NCI-H146 treated with DMSO at 0.1 percent for 48 hours (cell line): Measurements from ENCODE around the gene CASP10.
"Not testable (repeated sequence)": the region's sequence is repeated elsewhere in the genome, so short reads cannot be mapped to it uniquely, and the experiment has no call there.

Experiments
- DNase-seq: peaks from one replicate; lab custom pipeline; 2025; ENCODE audit not compliant: unreplicated experiment; lab: John Stamatoyannopoulos, UW

The CASP10 gene

DNA sequence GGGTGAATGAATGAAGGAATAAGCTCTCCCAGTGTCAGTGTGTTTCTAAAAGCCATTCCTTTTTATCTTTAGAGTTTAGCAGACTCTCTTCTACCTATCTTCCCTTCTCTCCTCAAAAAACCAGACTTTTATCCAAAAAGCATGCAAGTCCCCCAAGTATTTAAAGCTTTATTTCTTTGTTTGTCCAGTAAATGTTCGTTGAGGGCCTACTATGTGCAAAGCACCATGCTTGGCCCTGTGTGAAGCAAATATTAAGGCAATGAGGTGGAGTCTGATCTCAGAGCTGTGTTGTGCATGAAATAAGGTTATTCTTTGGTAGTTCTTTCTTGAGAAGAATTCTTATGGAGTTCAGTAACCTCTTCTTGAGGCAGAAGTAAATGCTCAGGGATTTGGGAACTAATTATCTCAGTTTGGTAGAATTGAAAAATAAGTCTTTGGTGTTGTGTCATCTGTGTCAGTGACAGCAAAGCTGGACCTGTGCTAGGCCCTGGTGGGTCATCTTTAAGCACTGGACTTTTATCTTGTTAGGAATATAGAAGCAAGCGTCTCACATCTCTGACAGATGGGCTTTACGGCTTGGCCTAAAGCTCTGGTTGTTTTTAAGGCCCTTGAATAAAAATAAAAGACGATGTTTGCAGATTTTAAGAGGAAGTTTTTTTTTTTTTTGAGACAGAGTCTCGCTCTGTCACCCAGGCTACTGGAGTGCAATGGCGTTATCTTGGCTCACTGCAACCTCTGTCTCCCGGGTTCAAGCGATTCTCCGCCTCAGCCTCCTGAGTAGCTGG is 28.1 kb upstream of the CASP10 start:
- no peak for DNase-seq

DNA sequence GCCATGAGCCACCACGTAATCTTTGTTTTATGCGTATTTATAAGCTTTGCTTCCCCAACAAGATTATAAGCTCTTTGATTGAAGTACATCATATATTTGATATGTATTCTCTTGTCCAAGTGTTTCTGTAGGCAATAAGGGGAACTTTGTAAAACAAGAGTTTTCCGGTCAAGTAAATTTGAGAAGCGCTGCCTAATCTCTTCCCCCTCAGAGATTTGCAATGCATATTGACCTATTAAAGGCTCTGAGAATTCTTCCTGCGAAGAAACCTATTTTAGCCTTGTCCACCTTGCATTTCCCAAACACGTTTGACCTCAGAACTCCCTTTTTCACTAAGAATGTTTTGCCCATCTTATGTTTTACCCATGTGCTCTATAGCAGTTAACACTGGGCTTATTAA is 26.9 kb upstream of the CASP10 start:
- no peak for DNase-seq

DNA sequence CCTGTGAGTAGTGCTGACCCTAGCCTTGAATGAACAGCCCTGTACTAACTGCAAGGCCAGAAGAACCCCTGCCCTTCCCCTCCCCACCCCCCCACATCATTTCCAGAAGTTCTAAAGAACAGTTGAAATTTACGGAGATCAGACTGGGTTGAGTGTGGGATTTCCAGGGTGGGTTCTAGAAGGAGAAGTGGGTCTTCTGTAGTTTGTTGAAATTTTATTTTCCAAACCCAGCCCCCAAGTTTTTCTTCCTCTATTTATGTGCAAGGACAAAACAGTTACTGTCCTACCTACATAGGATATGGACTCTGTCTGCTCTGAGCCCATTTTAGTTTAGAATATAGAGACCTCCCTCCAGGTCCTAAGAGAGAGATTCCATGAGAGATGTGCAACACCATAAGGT is 26.3 kb upstream of the CASP10 start:
- no peak for DNase-seq

DNA sequence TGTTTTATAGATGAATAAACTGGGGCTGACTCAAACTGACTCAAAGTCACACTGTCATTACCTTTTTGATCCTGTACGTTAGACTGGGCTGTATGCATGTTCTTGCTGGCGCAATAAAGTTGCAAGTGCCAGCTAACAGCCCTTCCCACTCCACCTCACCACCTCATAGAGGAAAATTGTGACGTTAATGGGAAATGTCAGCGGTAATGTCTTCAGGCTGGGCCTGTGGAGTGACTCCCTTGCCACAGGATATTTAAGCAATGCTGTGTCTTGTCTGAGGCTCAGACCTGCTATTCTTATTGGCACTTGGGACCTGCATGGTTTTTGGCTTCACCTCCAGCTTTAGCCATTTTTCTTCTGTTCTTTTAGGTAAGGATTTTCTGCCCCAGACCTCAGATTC is 25.2 kb upstream of the CASP10 start:
- DNase-seq, result no peak

DNA sequence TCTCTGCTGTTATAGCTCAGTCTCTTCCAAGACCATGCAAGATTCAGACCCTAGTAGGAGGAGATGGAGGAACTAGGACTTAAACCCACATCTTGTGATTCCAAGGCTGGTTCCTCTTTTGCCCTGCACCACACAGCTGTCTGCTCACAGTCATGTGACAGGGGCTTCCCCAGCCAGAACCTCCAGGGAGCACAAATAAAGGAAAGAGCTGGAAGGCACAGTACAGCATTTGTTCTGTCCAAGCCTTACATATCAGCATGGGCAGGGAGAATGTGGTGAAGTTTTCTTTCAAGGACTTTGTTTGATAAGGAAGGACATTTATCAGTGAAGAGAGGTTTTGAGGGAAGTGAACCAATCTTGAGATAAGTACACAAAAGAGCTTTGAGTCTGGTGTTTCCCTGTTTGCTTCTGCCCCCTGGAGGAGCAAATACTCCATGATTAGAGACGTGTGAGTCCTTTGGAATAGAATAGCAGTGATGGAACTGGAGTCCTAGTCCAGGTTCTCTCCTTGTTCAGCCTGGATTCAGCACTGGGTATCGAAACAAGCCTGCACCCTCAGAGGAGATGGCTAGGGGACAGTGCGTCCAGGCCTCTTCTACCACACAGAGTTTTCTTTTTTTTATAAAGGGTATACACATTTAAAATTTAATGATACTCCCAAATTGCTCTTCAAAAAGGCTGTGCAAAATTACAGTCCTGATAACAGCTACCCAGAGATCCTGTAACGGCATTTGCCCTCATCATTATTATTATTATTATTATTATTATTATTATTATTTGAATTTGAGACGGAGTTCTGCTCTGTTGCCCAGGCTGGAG is 24.6 kb upstream of the CASP10 start:
- no peak for DNase-seq

DNA sequence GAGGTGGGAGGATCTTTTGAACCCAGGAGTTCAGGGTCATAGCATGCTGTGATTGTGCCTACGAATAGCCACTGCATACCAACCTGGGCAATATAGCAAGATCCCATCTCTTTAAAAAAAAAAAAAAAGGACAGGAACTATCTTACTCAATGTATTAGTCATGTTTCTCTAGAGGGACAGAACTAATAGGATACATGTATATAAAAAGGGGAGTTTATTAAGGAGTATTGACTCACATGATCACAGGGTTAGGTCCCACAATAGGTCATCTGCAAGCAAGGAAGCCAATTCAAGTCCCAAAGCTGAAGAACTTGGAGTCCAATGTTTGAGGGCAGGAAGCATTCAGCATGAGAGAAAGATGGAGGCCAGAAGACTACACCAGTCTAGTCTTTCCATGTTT is 18.8 kb upstream of the CASP10 start:
- DNase-seq, result no peak

DNA sequence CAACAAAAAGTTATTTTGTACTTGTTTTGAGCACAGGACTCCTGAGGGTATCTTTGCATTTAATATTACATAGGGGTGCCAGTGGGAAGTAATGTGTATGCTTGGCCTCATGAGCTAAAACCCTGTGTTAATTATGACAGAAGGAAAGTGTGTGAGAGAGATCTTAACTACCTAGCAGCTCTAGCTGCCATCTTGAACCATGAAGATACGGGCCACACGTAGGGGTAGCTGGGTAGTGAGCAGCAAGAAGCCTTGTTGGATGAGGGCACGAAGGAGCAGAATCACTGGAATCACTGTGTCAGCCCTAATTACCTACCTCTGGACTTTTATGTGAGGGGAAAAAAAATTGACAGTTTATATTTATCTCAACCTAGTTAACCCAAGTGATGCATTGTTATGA is 15.4 kb upstream of the CASP10 start:
- no peak for DNase-seq

DNA sequence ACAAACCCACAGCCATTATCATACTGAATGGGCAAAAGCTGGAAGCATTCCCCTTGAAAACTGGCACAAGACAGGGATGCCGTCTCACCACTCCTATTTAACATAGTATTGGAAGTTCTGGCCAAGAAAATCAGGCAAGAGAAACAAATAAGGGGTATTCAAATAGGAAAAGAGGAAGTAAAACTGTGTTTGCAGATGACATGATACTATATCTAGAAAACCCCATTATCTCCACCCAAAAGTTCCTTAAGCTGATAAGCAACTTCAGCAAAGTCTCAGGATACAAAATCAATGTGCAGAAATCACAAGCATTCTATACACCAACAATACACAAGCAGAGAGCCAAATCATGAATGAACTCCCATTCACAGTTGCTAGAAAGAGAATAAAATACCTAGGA is 14.4 kb upstream of the CASP10 start:
- DNase-seq, result not testable (repeated sequence)

DNA sequence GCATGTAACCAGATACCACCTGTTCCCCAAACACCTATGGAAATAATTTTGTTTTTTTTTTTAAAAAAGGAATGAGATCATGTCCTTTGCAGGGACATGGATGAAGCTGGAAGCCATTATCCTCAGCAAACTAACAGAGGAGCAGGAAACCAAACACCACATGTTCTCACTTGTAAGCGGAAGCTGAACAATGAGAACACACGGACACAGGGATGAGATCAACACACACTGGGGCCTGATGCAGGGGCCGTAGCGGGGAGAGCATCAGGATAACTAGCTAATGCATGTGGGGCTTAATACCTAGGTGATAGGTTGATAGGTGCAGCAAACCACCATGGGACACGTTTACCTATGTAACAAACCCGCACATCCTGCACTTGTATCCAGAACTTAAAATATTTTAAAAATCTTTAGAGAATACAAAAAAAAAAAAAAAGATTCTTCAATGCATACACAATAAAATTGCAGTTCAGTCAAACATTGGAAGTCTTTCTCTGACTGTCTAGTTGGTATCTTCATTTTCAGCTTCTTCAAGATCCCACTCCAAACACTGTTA is 11.6 kb upstream of the CASP10 start:
- DNase-seq, result no peak

DNA sequence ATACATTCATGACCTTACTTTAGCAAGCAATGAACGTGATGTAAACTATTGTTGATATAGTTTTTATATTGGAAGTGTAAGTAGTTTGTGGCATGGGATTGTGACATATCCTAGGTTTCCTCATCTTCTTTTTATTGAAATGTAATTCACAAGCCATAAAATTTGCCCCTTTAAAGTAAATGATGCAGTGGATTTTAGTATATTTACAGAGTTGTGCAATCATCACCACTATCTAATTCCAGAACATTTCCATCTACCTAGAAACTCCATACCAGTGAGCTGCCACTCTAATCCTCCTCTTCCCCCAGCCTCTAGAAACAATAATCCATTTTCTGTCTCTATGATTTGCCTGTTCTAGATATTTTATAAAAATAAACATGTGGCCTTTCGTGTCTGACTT is 10.7 kb upstream of the CASP10 start:
- DNase-seq, result no peak

DNA sequence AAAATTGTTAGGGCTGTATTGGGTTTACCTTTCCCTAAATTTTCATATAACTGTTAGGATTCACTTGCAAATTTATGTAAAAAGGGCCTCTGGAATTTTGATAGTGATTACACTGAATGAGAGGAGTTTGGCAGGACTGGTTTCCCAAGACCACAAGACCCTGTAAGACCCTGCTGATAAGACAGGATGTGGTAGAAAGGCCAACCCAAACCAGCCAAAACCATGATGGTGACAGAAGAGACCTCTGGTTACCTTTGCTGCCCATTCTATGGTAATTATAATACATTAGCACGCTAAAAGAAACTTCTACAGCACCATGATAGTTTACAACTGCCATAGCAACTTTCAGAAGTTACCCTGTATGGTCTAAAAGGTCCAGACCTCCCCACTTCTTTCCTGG is 8.3 kb upstream of the CASP10 start:
- no peak for DNase-seq

DNA sequence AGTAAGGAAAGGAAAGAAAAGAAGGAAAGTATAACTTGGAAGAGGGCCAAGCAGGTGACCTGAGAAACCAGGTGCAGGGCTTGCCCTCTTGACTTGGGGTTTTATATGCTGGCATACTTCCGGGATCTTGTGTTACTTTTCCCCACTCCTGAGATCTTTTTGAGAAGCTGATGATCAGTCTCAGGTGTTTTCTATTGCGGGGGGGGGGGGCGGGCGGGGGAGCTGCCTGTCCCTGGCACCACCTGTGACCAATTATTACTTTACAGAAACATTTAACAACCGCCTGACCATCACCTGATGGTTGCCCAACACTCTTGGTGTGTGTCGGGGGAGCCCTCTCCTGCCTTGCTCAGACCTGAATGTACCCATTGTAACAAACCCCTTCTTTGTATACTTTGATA is 6.9 kb upstream of the CASP10 start:
- no peak for DNase-seq

DNA sequence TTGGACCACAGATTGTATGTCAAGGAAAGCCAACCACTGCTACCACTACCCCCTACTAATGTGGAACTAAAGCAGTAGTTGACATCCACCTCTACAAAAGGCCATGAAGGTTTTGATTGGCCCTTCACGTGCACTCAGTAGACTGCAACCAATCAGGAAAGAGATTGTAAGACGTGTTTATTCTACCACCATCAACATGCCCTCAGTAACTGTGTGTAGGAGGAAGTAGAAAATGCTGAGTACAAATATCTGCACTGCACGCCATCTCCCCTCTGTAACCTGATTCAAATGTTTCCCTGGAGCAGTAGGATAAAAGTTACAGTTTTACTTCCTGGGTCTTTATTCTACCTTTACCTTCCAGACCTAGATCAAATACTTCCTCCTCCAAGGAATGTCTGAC is 2.9 kb upstream of the CASP10 start:
- no peak for DNase-seq

DNA sequence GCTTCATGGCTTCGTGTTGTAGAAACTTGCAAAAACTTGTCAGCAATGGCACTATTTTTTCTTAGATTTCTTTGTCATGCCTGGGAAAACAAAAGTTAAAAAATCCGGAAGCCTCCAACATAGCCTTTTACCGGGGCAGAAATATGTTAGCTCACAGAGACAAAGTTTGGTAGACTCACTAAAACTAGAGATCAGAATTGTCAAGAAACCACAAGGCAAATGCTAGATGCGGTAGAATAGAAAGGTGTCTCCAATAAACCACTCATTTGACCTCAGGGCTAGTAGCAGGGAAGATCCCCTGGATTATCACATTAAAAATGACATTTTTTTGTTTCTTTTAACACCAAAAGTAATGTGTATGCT is 405 bp downstream of the CASP10 start:
- DNase-seq, result no peak

DNA sequence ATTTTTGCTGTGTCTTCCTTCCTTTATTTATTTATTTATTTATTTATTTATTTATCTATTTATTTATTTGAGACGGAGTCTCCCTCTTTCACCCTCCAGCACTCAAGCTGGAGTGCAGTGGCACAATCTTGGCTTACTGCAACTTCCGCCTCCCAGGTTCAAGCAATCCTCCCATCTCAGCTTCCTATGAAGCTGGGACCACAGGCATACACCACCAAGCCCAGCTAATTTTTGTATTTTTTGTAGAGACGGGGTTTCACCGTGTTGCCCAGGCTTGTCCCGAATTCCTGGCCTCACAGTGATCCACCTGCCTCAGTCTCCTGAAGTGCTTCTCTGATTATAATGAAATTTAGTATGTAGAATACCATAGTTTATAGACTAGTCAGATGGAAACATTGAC is 894 bp downstream of the CASP10 start:
- not testable (repeated sequence) for DNase-seq

DNA sequence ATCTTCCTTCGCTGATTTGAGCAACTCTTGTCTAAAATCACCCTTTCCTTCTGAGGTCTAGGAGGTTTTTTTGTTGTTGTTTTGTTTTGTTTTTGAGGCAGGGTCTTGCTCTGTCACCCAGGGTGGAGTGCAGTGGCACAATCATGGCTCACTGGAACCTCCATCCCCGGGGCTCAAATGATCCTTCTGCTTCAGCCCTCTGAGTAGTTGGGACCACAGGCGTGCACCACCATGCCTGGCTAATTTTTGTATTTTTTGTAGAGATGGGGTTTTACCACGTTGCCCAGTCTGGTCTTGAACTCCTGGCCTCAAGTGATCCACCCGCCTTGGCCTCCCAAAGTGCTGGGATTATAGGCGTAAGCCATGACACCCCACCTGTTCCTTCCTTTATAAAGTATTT is 1.3 kb downstream of the CASP10 start:
- not testable (repeated sequence) for DNase-seq

DNA sequence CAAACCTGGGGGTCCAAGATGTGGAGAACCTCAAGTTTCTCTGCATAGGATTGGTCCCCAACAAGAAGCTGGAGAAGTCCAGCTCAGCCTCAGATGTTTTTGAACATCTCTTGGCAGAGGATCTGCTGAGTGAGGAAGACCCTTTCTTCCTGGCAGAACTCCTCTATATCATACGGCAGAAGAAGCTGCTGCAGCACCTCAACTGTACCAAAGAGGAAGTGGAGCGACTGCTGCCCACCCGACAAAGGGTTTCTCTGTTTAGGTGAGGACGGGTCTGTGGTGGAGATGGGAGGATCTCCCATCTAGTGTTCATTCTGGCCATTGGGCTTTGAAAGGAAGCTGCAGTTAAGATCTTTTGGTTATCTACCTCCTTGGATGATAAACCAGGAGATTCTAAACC is 2.9 kb downstream of the CASP10 start:
- DNase-seq, result no peak

DNA sequence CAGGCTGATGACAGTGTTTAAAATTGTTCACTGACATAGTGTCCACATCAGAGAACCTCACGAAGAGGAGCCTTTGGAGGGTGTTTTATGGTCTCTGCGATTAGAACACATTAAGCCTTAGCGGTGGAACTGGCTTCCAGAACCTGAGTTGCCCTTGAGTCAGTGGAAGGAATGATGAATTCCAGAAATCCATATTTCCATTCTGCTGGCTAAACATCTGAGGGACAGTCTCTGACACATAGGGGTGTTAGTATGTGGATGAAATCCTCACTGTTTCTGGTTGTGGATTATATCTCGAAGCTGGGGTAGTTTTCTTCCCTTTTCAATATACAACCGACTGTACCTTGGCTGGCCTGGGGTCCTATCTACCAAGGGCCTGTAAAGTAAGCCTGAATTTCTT is 4.0 kb downstream of the CASP10 start:
- no peak for DNase-seq

DNA sequence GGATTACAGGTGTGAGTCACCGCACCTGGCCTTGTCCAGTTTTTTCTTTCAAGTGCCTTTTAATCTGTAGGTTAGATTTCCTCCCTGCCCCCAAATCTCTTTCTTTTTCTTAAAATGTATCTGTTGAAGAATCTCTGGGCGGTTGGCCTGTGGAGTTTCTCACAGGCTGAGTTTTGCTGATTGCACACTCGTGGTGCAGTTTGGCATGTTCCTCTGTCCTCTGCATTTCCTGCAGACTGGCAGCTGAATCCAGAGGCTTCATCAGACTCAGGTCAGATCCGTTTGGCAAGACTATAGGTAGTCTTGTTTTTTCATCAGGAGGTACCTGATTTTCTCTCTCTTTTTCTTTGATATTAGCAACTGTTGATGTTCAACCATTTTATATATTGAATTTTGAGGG is 5.5 kb downstream of the CASP10 start:
- DNase-seq, result no peak

DNA sequence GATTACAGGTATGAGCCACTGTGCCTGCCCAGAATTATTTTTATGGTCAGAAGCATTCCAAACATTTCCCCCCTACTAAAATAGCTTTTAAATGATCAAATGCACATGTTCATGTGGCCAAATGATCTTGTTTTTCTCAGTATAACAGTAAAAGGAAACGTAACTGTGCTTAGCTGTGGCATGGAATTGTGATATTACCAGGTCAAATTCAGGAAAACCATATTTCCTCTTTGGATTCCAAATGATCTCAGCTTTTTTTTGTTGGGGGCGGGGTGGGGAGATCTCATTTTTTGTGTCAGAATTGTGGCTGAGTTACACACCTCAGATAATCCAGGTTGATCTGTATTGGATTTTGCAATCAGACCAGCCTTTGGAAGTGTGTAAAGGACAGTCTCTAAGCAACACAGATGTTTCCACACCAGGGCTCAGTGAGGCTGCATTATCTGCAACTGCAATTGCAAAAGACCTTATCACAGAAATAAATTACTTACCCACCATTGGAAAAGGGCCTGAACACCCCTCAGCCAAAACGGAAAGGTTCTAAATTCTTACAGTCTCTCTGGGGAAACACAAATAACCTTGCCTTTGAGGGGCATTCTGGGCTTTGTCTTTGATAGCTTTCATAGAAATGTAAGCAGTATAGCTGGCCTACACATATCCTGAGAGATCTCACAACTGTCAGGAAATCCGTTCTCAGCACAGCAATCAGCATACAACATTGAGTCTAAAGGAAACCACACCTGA is 8.4 kb downstream of the CASP10 start:
- no peak for DNase-seq

DNA sequence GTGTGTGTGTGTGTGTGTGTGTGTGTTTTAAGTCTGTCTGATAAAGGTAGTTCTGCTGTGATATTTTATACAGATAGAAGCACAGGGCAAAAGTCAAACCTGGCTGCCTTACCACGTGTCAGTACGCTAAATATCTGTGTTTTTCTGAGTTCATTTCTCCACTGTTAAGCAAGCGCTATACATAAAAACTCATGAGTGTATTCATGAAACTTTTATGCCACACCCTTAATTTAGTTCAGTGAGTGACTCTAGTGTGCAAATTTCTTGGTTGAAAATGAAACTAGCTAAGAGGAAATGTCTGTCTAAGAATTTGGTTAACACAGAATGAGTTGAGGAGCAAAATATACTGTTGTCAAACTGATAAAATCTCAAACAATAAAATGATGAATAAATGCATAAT is 11.2 kb downstream of the CASP10 start:
- DNase-seq, result no peak

DNA sequence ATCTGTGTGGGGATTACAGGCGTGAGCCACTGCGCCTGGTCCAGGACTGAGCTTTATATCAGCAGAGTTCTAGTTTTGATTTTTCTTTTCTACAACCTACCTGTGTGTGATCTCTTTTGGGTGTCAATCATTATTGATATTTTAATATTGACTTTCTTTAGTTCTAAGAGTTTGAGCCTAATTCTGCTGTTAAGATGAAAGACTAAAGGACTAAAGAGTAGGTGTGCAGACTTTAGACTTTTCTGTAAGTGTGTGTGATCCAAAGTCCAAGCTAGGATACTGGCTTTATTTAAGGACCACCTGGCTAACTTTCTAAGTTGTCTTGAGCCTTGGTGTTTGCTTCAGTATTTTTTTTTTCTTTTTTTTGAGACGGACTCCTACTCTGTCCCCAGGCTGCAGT is 12.4 kb downstream of the CASP10 start:
- no peak for DNase-seq
